ENCODE measurements around the gene RPL3. TPM values are rescaled to one million over a fixed set of nuclear protein-coding genes. Genes with fewer than 3 reads are reported as not detected.

Gene RPL3
- polyA plus RNA-seq, 1 donor from 2014 or later, result 1,527 TPM

- TF ChIP-seq TAF1 (IDR thresholded peaks at IDR 0.05; ENCODE audit: low read depth), result no peak
- TF ChIP-seq POLR2AphosphoS5 (IDR thresholded peaks at IDR 0.05), result no peak
- TF ChIP-seq CTCF (IDR thresholded peaks at IDR 0.05; ENCODE audit: poor library complexity, severe bottlenecking), result no peak
- no peak for TF ChIP-seq EZH2 (IDR thresholded peaks at IDR 0.05; ENCODE audit: borderline replicate concordance, insufficient read depth, low read length, poor library complexity, severe bottlenecking)
- no peak for TF ChIP-seq RAD21 (conservative IDR thresholded peaks at IDR 0.05)
- TF ChIP-seq EP300 (conservative IDR thresholded peaks at IDR 0.05; ENCODE audit: poor library complexity, severe bottlenecking), result no peak
- no peak for TF ChIP-seq SMC3 (conservative IDR thresholded peaks at IDR 0.05; ENCODE audit: poor library complexity)
- no peak for TF ChIP-seq MXI1 (conservative IDR thresholded peaks at IDR 0.05; ENCODE audit: poor library complexity, severe bottlenecking)
- TF ChIP-seq REST (IDR thresholded peaks at IDR 0.05; ENCODE audit: borderline replicate concordance), result no peak
- H3K4me3 ChIP-seq (ENCODE audit: low read length), result no peak overlapping the region
Observed at GRCh38 chr22:39294571-39295468, 24.6 kb downstream of the RPL3 start.

GRCh38 chr22:39293766-39294368 lies 25.6 kb downstream of the RPL3 start:
- H3K4me2 ChIP-seq (ENCODE audit: low read length), result no peak overlapping the region
- no peak overlapping the region for H3K4me3 ChIP-seq (ENCODE audit: low read length)
- H2AFZ ChIP-seq (ENCODE audit: low read depth, low read length), result no peak overlapping the region
- H3F3A ChIP-seq (ENCODE audit: insufficient read depth, low read length, poor library complexity, severe bottlenecking), result no peaks in the 10 kb centered on the region
- no peaks in the 10 kb centered on the region for H3K9me3 ChIP-seq (ENCODE audit: low read length)
- no peaks in the 10 kb centered on the region for H4K20me1 ChIP-seq (ENCODE audit: insufficient read depth)
- no peak overlapping the region for H3K27ac ChIP-seq (ENCODE audit: low read length)
- H3K79me2 ChIP-seq (replicated peaks; ENCODE audit: insufficient read depth, low read length), result no peaks in the 10 kb centered on the region
- H3K9me2 ChIP-seq (ENCODE audit: insufficient read depth, low read length), result no peaks in the 10 kb centered on the region
- no peak overlapping the region for H3K9ac ChIP-seq (ENCODE audit: low read length)
- H3K36me3 ChIP-seq (ENCODE audit: insufficient read depth, low read length), result no peaks in the 10 kb centered on the region
- TF ChIP-seq SMC3 (conservative IDR thresholded peaks at IDR 0.05; ENCODE audit: poor library complexity) (no peak), TAF1 (IDR thresholded peaks at IDR 0.05; ENCODE audit: low read depth) (no peak), EZH2 (IDR thresholded peaks at IDR 0.05; ENCODE audit: borderline replicate concordance, insufficient read depth, low read length, poor library complexity, severe bottlenecking) (no peak), CTCF (IDR thresholded peaks at IDR 0.05; ENCODE audit: poor library complexity, severe bottlenecking) (no peak), RAD21 (conservative IDR thresholded peaks at IDR 0.05) (no peak), MXI1 (conservative IDR thresholded peaks at IDR 0.05; ENCODE audit: poor library complexity, severe bottlenecking) (no peak), POLR2AphosphoS5 (IDR thresholded peaks at IDR 0.05) (no peak)
- no peaks in the 10 kb centered on the region for H3K27me3 ChIP-seq (ENCODE audit: insufficient read depth, low read depth, low read length)

More at GRCh38 chr22:39294571-39295468, 24.6 kb downstream of the RPL3 start:
- H3K4me2 ChIP-seq (ENCODE audit: low read length), result no peak overlapping the region
- no peaks in the 10 kb centered on the region for H3K27me3 ChIP-seq (ENCODE audit: insufficient read depth, low read depth, low read length)
- H3F3A ChIP-seq (ENCODE audit: insufficient read depth, low read length, poor library complexity, severe bottlenecking), result no peaks in the 10 kb centered on the region
- H2AFZ ChIP-seq (ENCODE audit: low read depth, low read length), result no peak overlapping the region
- H3K9me2 ChIP-seq (ENCODE audit: insufficient read depth, low read length), result no peaks in the 10 kb centered on the region
- no peaks in the 10 kb centered on the region for H3K36me3 ChIP-seq (ENCODE audit: insufficient read depth, low read length)
- H3K9ac ChIP-seq (ENCODE audit: low read length), result no peak overlapping the region
- H4K20me1 ChIP-seq (ENCODE audit: insufficient read depth), result no peaks in the 10 kb centered on the region
- no peaks in the 10 kb centered on the region for H3K79me2 ChIP-seq (replicated peaks; ENCODE audit: insufficient read depth, low read length)
- no peak overlapping the region for H3K27ac ChIP-seq (ENCODE audit: low read length)
- H3K9me3 ChIP-seq (ENCODE audit: low read length), result no peaks in the 10 kb centered on the region
